CD4-positive, alpha-beta memory T cell (primary cell): ENCODE results near the gene COASY. TPM values are rescaled to one million over a fixed set of nuclear protein-coding genes. Genes with fewer than 3 reads are reported as not detected.

ENCODE experiments used
- CTCF ChIA-PET: fragments of 350-600 bp; sonication (Branson Sonifier 250); formaldehyde crosslinking; loops from one replicate; lab custom pipeline; 2021; ENCODE audit warnings: inconsistent platforms; ENCODE audit not compliant: partially characterized antibody; lab: Charles Lee
- POLR2A ChIA-PET: fragments of 350-600 bp; sonication (Branson Sonifier 250); formaldehyde crosslinking; loops from one replicate; lab custom pipeline; 2021; ENCODE audit not compliant: partially characterized antibody; lab: Charles Lee
- DNase-seq, 5 donors: peaks; one replicate each; pipeline versions ENCODE4 v3.0.0 to v3.0.0-alpha.2; 2020 to 2022; ENCODE audit warnings: mixed read lengths in 1 of 5
- H3K27ac ChIP-seq: one replicate; pipeline ENCODE4 v1.7.0; 2013; ENCODE audit warnings: low read depth, low read length
- H3K27me3 ChIP-seq: 2 replicates; pipeline ENCODE4 v1.7.0; 2013; ENCODE audit warnings: mild to moderate bottlenecking, low read length, moderate library complexity; ENCODE audit not compliant: insufficient read depth
- H3K36me3 ChIP-seq: 2 replicates; pipeline ENCODE4 v1.7.0; 2013; ENCODE audit warnings: mild to moderate bottlenecking, low read length, moderate library complexity; ENCODE audit not compliant: insufficient read depth
- H3K4me1 ChIP-seq: 2 replicates; pipeline ENCODE4 v1.7.0; 2013; ENCODE audit warnings: mild to moderate bottlenecking, low read length, moderate library complexity; ENCODE audit not compliant: insufficient read depth
- H3K4me3 ChIP-seq, 2 donors: one replicate each; pipeline ENCODE4 v1.7.0; 2013; ENCODE audit warnings: low read length in 2 of 2, mild to moderate bottlenecking in 1 of 2
- H3K9me3 ChIP-seq, 2 donors: one replicate each; pipeline ENCODE4 v1.7.0; 2013; ENCODE audit warnings: low read length in 2 of 2, control low read depth in 1 of 2; ENCODE audit not compliant: control insufficient read depth in 1 of 2
- H3K27ac Mint-ChIP-seq, 7 donors: one replicate each; pipeline ENCODE4 v1.8.0; 2020 to 2021; ENCODE audit warnings: mixed read lengths in 7 of 7, mild to moderate bottlenecking in 6 of 7, inconsistent platforms in 3 of 7, moderate library complexity in 3 of 7
- H3K27me3 Mint-ChIP-seq, 2 donors: one replicate each; pipeline ENCODE4 v1.8.0; 2020 to 2021; ENCODE audit warnings: mixed read lengths in 2 of 2
- H3K36me3 Mint-ChIP-seq, 2 donors: one replicate each; pipeline ENCODE4 v1.8.0; 2020 to 2021; ENCODE audit warnings: mixed read lengths in 2 of 2, inconsistent platforms in 1 of 2, mild to moderate bottlenecking in 1 of 2
- H3K4me1 Mint-ChIP-seq, 4 donors: one replicate each; pipeline ENCODE4 v1.8.0; 2020 to 2021; ENCODE audit warnings: mixed read lengths in 4 of 4, mild to moderate bottlenecking in 1 of 4
- H3K4me3 Mint-ChIP-seq, 8 donors: one replicate each; pipeline ENCODE4 v1.8.0; 2020 to 2021; ENCODE audit warnings: mixed read lengths in 8 of 8, mild to moderate bottlenecking in 7 of 8, moderate library complexity in 6 of 8, inconsistent platforms in 3 of 8
- H3K9me3 Mint-ChIP-seq, 8 donors: one replicate each; pipeline ENCODE4 v1.8.0; 2020 to 2021; ENCODE audit warnings: mixed read lengths in 8 of 8, mild to moderate bottlenecking in 5 of 8, inconsistent platforms in 3 of 8, moderate library complexity in 1 of 8
- intact Hi-C: fragments of 100-400 bp; cut with micrococcal nuclease; formaldehyde crosslinking; loops from one replicate; pipeline ENCODE4 v1.15.1; 2023
- polyA plus RNA-seq, 2 donors: library from polyadenylated mRNA; unstranded; fragments of 300-500 nt; fragmentation: Illumina TruSeq; gene quantifications; one replicate each; pipeline ENCODE4 v1.2.3, GENCODE V29; 2021
- total RNA-seq, 2 experiments: library from RNA; stranded (reverse); gene quantifications; one replicate each; pipeline ENCODE4 v1.2.3, GENCODE V29; 2021

COASY gene
- total and polyA plus RNA-seq, 4 experiments from 2014 or later = 44.6 to 71.1 (median 65.6) TPM

DNA sequence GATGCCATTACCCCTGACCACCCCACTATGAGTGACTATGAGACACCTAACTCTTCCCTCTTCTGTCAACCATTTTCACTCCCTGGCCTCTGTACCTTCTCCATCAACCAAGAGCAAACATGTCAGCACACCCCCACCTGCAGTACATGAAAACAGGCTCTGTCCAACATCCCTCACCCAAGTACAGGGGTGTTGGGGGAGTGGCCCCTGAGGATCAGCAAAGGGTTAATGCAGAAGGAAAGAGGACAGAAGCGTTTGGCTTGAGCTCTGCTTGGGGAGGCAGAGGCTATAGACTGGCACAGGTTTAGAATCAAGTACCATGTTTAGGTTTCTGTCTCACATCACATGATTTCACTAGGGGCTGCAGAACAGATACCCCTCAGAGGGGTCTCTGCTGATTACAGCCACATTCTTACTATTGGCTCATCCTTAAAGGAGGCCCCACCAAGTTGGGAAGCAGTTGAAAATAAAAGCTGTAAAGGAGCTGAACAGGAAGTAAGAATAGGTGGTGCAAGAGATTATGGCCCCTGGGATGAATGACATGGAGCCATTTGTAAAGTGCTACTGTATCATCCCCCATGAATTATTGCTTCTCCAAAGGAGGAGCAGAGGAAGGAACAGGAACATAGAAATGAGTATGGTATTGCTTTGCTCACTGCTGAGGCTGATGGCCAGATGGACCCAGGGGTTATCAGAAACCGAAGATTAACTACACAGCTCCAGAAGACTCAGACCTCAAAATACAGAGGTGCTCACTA lies 18.0 kb downstream of the COASY start:
- Mint-ChIP-seq H3K36me3 (peaks cover 18 to 62% of the 10 kb centered on the region in 2 donors), H3K4me3 (peak overlapping the region in 4 of 8 donors; percentile 7 to 53 (median 30))
- H3K27ac ChIP-seq = no peak overlapping the region

DNA sequence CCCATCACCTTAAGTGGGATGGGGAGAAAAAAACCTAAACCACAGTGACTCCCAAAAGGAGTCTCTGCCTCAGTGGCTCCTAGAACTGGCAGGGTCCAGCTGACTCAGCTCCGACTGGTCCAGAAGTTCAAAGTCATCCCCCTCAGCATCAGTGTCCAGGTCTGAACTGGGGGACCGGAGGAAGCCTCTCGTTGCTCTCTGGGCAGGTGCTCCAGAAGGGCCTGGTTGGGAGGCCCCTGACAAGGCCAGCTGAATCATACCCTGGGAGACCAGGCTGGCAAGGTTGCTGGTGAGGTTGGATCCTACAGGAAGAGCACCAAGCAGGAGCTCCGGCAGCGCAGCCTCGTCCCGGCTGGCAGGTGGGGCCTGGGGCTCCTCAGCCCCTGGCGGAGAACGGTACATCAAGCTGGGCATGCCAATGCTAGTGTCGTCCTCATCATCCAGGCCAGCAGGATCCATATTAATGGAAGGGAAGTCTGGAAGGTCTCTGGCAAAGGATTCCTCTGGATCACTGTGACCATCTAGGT lies 19.9 kb downstream of the COASY start:
- Mint-ChIP-seq H3K27ac (no peak overlapping the region), H3K4me3 (no peak overlapping the region), H3K36me3 (peaks cover 30 to 81% of the 10 kb centered on the region in 2 donors), H3K9me3 (peaks cover 0 to 3% (median 0%) of the 10 kb centered on the region in 8 donors), H3K27me3 (no peaks in the 10 kb centered on the region), H3K4me1 (peaks cover 8 to 27% (median 13%) of the 10 kb centered on the region in 4 donors)
- CTCF ChIA-PET = interaction anchor here (0.5 to 2.4 kb wide), 6 partner anchors 10 to 190 kb away, joined by 3 to 8 read pairs (median 5); no protein-coding TSS in a partner anchor
- POLR2A ChIA-PET = interaction anchor here (0.7 to 1.6 kb wide), 3 partner anchors 24 to 28 kb away, joined by 3 to 6 read pairs (median 3); partner anchors contain the start of gene TUBG1
- no peak for DNase-seq
- no peaks in the 10 kb centered on the region for H3K9me3 ChIP-seq
- peaks cover 63% of the 10 kb centered on the region for H3K36me3 ChIP-seq
- no peak overlapping the region for H3K27ac ChIP-seq
- no peak overlapping the region for H3K4me3 ChIP-seq
- peaks cover 14% of the 10 kb centered on the region for H3K4me1 ChIP-seq
- intact Hi-C loops = no loop called here
- H3K27me3 ChIP-seq = no peaks in the 10 kb centered on the region

More for the DNA sequence above, 18.0 kb downstream of the COASY start:
- Mint-ChIP-seq H3K4me1 (peaks cover 14 to 35% (median 21%) of the 10 kb centered on the region in 4 donors), H3K27me3 (no peaks in the 10 kb centered on the region), H3K27ac (peak overlapping the region in 5 of 7 donors; percentile 37 to 86 (median 64)), H3K9me3 (peaks cover 0 to 3% (median 0%) of the 10 kb centered on the region in 8 donors)
- Histone ChIP-seq H3K27me3 (no peaks in the 10 kb centered on the region), H3K4me1 (peaks cover 17% of the 10 kb centered on the region), H3K36me3 (peaks cover 45% of the 10 kb centered on the region), H3K4me3 (no peak overlapping the region), H3K9me3 (no peaks in the 10 kb centered on the region)
- intact Hi-C loops = loop anchor here (2.0 to 5.0 kb wide), 2 partner anchors 48 to 357 kb away; no protein-coding TSS in a partner anchor
- ChIA-PET CTCF (interaction anchor here (0.8 to 4.3 kb wide), 9 partner anchors 8 to 100 kb away, joined by 3 to 64 read pairs (median 6); partner anchors contain the start of genes RETREG3 and TUBG1), POLR2A (interaction anchor here (0.9 to 5.1 kb wide), 3 partner anchors 14 to 418 kb away, joined by 5 to 73 read pairs (median 9); partner anchors contain the start of genes MLX and RPL27)
- DNase-seq = no peak

DNA sequence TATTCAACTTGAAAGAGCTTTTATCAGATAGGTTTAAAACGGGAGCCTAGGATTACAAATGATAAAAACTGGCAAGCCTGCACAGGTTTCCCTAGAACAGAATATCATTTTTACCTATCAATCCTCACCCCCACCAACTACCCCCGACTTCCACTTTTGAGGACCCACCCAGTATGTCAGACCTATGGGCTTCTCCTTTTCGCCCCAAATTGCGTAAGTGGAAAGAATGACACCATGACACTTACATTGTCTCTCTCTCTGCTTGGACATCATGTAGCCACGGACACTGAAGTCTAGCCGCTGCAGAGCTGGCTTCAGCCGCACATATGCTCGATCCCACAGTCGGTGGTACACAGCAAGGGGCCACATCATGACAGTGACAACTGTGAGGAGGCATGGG lies 22.9 kb downstream of the COASY start:
- Histone ChIP-seq H3K27me3 (no peaks in the 10 kb centered on the region), H3K4me1 (no peaks in the 10 kb centered on the region), H3K27ac (no peak overlapping the region), H3K36me3 (peaks cover 87% of the 10 kb centered on the region), H3K9me3 (no peaks in the 10 kb centered on the region), H3K4me3 (no peak overlapping the region)
- Mint-ChIP-seq H3K36me3 (peaks cover 38 to 90% of the 10 kb centered on the region in 2 donors), H3K27me3 (no peaks in the 10 kb centered on the region), H3K27ac (peak overlapping the region in 2 of 7 donors; percentile 25 to 43), H3K9me3 (no peaks in the 10 kb centered on the region), H3K4me1 (peaks cover 0 to 6% (median under 1%) of the 10 kb centered on the region in 4 donors), H3K4me3 (no peak overlapping the region)
- DNase-seq = no peak
- intact Hi-C loops = no loop called here
- ChIA-PET POLR2A (no interaction called here), CTCF (interaction anchor here (1.6 to 2.6 kb wide), 2 partner anchors 33 to 94 kb away, joined by 3 to 7 read pairs; no protein-coding TSS in a partner anchor)

DNA sequence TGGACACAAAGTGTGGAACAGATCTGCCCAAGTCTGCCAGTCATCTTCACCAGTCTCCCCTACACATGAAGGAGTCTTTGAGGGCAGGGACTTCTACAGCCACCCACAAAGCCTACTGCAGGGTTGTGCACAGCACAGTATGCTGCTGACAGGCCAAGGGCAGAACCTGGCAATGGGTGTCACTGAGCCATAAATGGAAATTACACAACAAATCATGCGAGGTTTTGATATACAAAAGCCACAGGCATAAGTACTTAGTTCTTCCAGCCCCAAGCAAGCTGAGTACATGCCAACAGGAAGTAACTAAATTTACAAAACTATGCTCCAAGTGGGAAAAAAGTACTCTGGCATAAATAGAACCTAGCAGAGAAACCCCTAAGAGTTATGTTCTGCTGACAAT lies 23.4 kb downstream of the COASY start:
- Mint-ChIP-seq H3K4me3 (no peak overlapping the region), H3K27ac (peak overlapping the region in 2 of 7 donors; percentile 13 to 29), H3K36me3 (peaks cover 38 to 88% of the 10 kb centered on the region in 2 donors), H3K4me1 (peaks cover 0 to 6% (median 0%) of the 10 kb centered on the region in 4 donors), H3K9me3 (no peaks in the 10 kb centered on the region), H3K27me3 (no peaks in the 10 kb centered on the region)
- Histone ChIP-seq H3K36me3 (peaks cover 87% of the 10 kb centered on the region), H3K9me3 (no peaks in the 10 kb centered on the region), H3K27ac (no peak overlapping the region), H3K4me1 (no peaks in the 10 kb centered on the region), H3K4me3 (no peak overlapping the region), H3K27me3 (no peaks in the 10 kb centered on the region)
- intact Hi-C loops = no loop called here
- ChIA-PET CTCF (no interaction called here), POLR2A (interaction anchor here (1.3 kb wide), 1 partner anchor 23 kb away, joined by 3 read pairs; no protein-coding TSS in a partner anchor)
- DNase-seq = no peak

DNA sequence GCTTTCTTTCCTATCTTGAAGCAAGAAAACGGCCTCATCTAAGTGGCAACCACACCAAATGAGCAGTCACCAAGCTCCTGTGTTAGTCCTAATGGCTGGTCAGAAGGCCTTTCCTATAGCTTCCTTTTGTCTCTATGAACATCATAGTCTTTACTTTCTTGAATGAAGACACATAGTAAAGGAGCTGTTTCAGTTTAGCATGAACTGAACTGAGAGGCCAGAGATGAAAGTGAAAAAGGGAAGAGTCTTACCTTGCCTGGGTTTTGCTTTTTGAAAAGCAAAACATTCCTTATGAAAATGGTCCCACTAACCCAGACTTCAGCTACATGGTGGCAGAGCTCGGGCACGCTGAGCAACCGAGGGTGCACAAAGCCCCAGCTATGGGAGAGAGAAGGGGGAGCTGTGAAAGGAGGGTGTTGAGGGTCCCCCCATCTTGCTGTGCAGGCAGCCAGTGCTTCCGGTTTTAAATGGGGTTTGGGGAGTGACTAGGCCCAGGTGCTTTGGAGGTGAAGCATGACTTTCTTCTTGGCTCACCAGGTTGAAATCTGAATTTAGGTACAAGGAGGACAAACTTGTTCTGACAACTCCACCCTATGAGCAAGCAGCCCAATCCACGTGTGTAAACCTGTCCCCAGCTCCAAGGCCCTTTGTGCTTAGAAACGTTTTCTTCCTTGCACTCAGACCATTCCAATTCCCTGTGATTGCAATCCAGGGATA lies 24.7 kb downstream of the COASY start:
- H3K27ac Mint-ChIP-seq = peak overlapping the region in 3 of 7 donors; percentile 29 to 77 (median 57)
- H3K36me3 ChIP-seq = peaks cover 93% of the 10 kb centered on the region
- no peak for DNase-seq
- POLR2A ChIA-PET = interaction anchor here (1.0 to 2.2 kb wide), 3 partner anchors 9 to 21 kb away, joined by 3 to 12 read pairs (median 3); partner anchors contain the start of gene PSMC3IP
- H3K27ac ChIP-seq = no peak overlapping the region
- no peak overlapping the region for H3K4me3 Mint-ChIP-seq
- intact Hi-C loops = no loop called here
- H3K27me3 ChIP-seq = no peaks in the 10 kb centered on the region
- H3K4me1 ChIP-seq = no peaks in the 10 kb centered on the region
- no peaks in the 10 kb centered on the region for H3K27me3 Mint-ChIP-seq
- no peak overlapping the region for H3K4me3 ChIP-seq
- peaks cover 0 to 9% (median 1%) of the 10 kb centered on the region in 4 donors for H3K4me1 Mint-ChIP-seq
- H3K9me3 Mint-ChIP-seq = no peaks in the 10 kb centered on the region
- H3K9me3 ChIP-seq = no peaks in the 10 kb centered on the region
- peaks cover 44 to 85% of the 10 kb centered on the region in 2 donors for H3K36me3 Mint-ChIP-seq
- CTCF ChIA-PET = interaction anchor here (1.2 to 4.9 kb wide), 3 partner anchors 8 to 39 kb away, joined by 3 to 35 read pairs (median 3); partner anchors contain the start of gene PSMC3IP

DNA sequence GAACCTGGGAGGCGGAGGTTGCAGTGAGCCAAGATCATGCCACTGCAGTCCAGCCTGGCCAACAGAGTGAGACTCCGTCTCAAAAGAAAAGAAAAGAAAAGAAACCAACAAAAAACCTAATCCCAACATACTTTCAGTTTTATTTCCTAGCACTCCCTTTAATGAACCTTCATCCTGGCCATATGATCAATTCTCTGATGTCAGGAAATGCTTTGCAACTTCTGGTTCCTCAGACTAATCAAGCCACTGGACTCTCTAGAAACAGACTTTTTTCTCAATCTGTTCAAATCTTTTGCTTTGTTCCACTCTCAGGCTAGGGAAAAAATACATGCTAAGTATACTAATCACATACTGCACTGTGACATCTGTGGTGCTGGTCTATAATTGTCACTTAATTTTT lies 28.9 kb downstream of the COASY start:
- no peaks in the 10 kb centered on the region for H3K27me3 Mint-ChIP-seq
- H3K27ac ChIP-seq = no peak overlapping the region
- intact Hi-C loops = no loop called here
- H3K9me3 ChIP-seq = no peaks in the 10 kb centered on the region
- H3K4me1 ChIP-seq = no peaks in the 10 kb centered on the region
- H3K9me3 Mint-ChIP-seq = no peaks in the 10 kb centered on the region
- H3K27me3 ChIP-seq = no peaks in the 10 kb centered on the region
- peaks cover 25 to 63% of the 10 kb centered on the region in 2 donors for H3K36me3 Mint-ChIP-seq
- H3K27ac Mint-ChIP-seq = no peak overlapping the region
- ChIA-PET CTCF (interaction anchor here (0.9 to 4.9 kb wide), 2 partner anchors 12 to 13 kb away, joined by 4 to 35 read pairs; partner anchors contain the start of gene PSMC3IP), POLR2A (interaction anchor here (1.0 to 2.3 kb wide), 2 partner anchors 13 to 203 kb away, joined by 3 to 11 read pairs; partner anchors contain the start of genes PSMC3IP and STAT3)
- H3K4me1 Mint-ChIP-seq = peaks cover 0 to 10% (median 5%) of the 10 kb centered on the region in 4 donors
- no peak for DNase-seq
- H3K4me3 ChIP-seq = no peak overlapping the region
- peaks cover 55% of the 10 kb centered on the region for H3K36me3 ChIP-seq
- H3K4me3 Mint-ChIP-seq = no peak overlapping the region
